ENCODE measurements around the gene ZFHX2. TPM values are rescaled to one million over a fixed set of nuclear protein-coding genes. Genes with fewer than 3 reads are reported as not detected.

The ZFHX2 gene
- total and polyA plus RNA-seq, 2 of the 13 experiments (the other 11 are each of a cell fraction or from before 2014, with no cell fraction given), result 0.17 to 0.44 TPM

GRCh38 chr14:23539248-23540140 is 12.1 kb downstream of the ZFHX2 start (continued):
- TF ChIP-seq ZNF841 (CRISPR knock-in tag; IDR thresholded peaks at IDR 0.05; ENCODE audit: borderline replicate concordance) (no peak), ZNF850 (CRISPR knock-in tag; conservative IDR thresholded peaks at IDR 0.05) (no peak), ZFP90 (CRISPR knock-in tag; IDR thresholded peaks at IDR 0.05; ENCODE audit: borderline replicate concordance) (no peak), SALL1 (CRISPR knock-in tag; IDR thresholded peaks at IDR 0.05) (no peak), MXD4 (CRISPR knock-in tag; IDR thresholded peaks at IDR 0.05) (no peak), ATF7 (IDR thresholded peaks at IDR 0.05) (no peak), ATF7 (CRISPR knock-in tag; IDR thresholded peaks at IDR 0.05) (no peak), TBL1XR1 (IDR thresholded peaks at IDR 0.05; ENCODE audit: borderline replicate concordance, low read length, partially characterized antibody) (no peak), ZBTB21 (CRISPR knock-in tag; IDR thresholded peaks at IDR 0.05) (no peak), SIN3B (IDR thresholded peaks at IDR 0.05; ENCODE audit: low read length) (no peak), CBX2 (IDR thresholded peaks at IDR 0.05; ENCODE audit: low read depth, low read length) (no peak), CBX2 (CRISPR knock-in tag; IDR thresholded peaks at IDR 0.05; ENCODE audit: low read depth) (no peak), ADNP (CRISPR knock-in tag; IDR thresholded peaks at IDR 0.05) (no peak), ZBTB38 (CRISPR knock-in tag; IDR thresholded peaks at IDR 0.05) (no peak), XBP1 (CRISPR knock-in tag; IDR thresholded peaks at IDR 0.05) (no peak), ATF5 (CRISPR knock-in tag; IDR thresholded peaks at IDR 0.05; ENCODE audit: low read depth) (no peak), FOXC1 (CRISPR knock-in tag; IDR thresholded peaks at IDR 0.05; ENCODE audit: borderline replicate concordance) (no peak), THRA (CRISPR knock-in tag; IDR thresholded peaks at IDR 0.05; ENCODE audit: borderline replicate concordance) (0 out of 2 replicates have a peak, but pooled peaks have one; percentile 4), ZNF777 (CRISPR knock-in tag; IDR thresholded peaks at IDR 0.05) (no peak), ZNF451 (CRISPR knock-in tag; IDR thresholded peaks at IDR 0.05) (no peak), FOXM1 (CRISPR knock-in tag; IDR thresholded peaks at IDR 0.05) (no peak), BRF2 (CRISPR knock-in tag; IDR thresholded peaks at IDR 0.05) (no peak), FOXK1 (CRISPR knock-in tag; IDR thresholded peaks at IDR 0.05; ENCODE audit: borderline replicate concordance, low read depth) (no peak)
- TF ChIP-seq, protein P1, sequence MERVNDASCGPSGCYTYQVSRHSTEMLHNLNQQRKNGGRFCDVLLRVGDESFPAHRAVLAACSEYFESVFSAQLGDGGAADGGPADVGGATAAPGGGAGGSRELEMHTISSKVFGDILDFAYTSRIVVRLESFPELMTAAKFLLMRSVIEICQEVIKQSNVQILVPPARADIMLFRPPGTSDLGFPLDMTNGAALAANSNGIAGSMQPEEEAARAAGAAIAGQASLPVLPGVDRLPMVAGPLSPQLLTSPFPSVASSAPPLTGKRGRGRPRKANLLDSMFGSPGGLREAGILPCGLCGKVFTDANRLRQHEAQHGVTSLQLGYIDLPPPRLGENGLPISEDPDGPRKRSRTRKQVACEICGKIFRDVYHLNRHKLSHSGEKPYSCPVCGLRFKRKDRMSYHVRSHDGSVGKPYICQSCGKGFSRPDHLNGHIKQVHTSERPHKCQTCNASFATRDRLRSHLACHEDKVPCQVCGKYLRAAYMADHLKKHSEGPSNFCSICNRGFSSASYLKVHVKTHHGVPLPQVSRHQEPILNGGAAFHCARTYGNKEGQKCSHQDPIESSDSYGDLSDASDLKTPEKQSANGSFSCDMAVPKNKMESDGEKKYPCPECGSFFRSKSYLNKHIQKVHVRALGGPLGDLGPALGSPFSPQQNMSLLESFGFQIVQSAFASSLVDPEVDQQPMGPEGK (CRISPR knock-in tag; IDR thresholded peaks at IDR 0.05), result peak; percentile 77
- TF ChIP-seq, protein P2, sequence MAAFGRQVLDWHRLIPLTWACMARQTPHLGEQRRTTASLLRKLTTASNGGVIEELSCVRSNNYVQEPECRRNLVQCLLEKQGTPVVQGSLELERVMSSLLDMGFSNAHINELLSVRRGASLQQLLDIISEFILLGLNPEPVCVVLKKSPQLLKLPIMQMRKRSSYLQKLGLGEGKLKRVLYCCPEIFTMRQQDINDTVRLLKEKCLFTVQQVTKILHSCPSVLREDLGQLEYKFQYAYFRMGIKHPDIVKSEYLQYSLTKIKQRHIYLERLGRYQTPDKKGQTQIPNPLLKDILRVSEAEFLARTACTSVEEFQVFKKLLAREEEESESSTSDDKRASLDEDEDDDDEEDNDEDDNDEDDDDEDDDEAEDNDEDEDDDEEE (CRISPR knock-in tag; IDR thresholded peaks at IDR 0.05), result no peak

Data from HepG2 (cell line).